Hematopoietic multipotent progenitor cell treated with erythropoietin and hydrocortisone succinate and interleukin-3 and kit ligand, for 4 days (in vitro differentiated cells): ENCODE measurements around the gene PSMB8.
"Not testable (repeated sequence)": the region's sequence is repeated elsewhere in the genome, so short reads cannot be mapped to it uniquely, and the experiment has no call there.

Experiments used
- DNase-seq: peaks from one replicate; pipeline ENCODE4 v3.0.0-alpha.2; 2015

Gene PSMB8

GRCh38 chr6:32843979-32844838 lies at the start of gene PSMB8:
Gene PSMB8, minus strand, starts transcription at chr6:32844047. Its CDS starts 51 bp downstream, at chr6:32843996.
- DNase-seq: peak; percentile 98

- peak; percentile 34 for DNase-seq
These were observed 47.0 kb upstream of the PSMB8 start for GRCh38 chr6:32890831-32891230.

- DNase-seq: no peak
These were observed 45.7 kb upstream of the PSMB8 start for GRCh38 chr6:32889533-32889932.

- DNase-seq: no peak
These were observed 44.7 kb upstream of the PSMB8 start for GRCh38 chr6:32888576-32888975.

- no peak for DNase-seq
These were observed 43.8 kb upstream of the PSMB8 start for GRCh38 chr6:32887616-32888015.

GRCh38 chr6:32886681-32887383 lies 43.0 kb upstream of the PSMB8 start:
- no peak for DNase-seq

- DNase-seq: peak; percentile 94
These were observed 41.9 kb upstream of the PSMB8 start for GRCh38 chr6:32885698-32886286.

GRCh38 chr6:32883789-32884188 lies 39.9 kb upstream of the PSMB8 start:
- no peak for DNase-seq

GRCh38 chr6:32882879-32883250 lies 39.0 kb upstream of the PSMB8 start:
- no peak for DNase-seq

- not testable (repeated sequence) for DNase-seq
These were observed 37.1 kb upstream of the PSMB8 start for GRCh38 chr6:32880962-32881361.

GRCh38 chr6:32879691-32880090 lies 35.8 kb upstream of the PSMB8 start:
- no peak for DNase-seq

GRCh38 chr6:32876603-32877002 lies 32.8 kb upstream of the PSMB8 start:
- DNase-seq: no peak

- DNase-seq: not testable (repeated sequence)
These were observed 30.1 kb upstream of the PSMB8 start for GRCh38 chr6:32873947-32874346.

- peak; percentile 92 for DNase-seq
These were observed 24.5 kb upstream of the PSMB8 start for GRCh38 chr6:32868257-32868788.

GRCh38 chr6:32867554-32868256 lies 23.9 kb upstream of the PSMB8 start:
- DNase-seq: peak; percentile 28

GRCh38 chr6:32867022-32867477 lies 23.2 kb upstream of the PSMB8 start:
- peak; percentile 43 for DNase-seq

GRCh38 chr6:32865724-32866443 lies 22.0 kb upstream of the PSMB8 start:
- no peak for DNase-seq

GRCh38 chr6:32862725-32863124 lies 18.9 kb upstream of the PSMB8 start:
- DNase-seq: no peak

- no peak for DNase-seq
These were observed 16.8 kb upstream of the PSMB8 start for GRCh38 chr6:32860674-32861073.

GRCh38 chr6:32858194-32858593 lies 14.3 kb upstream of the PSMB8 start:
- no peak for DNase-seq

GRCh38 chr6:32857156-32857891 lies 13.5 kb upstream of the PSMB8 start:
- peak; percentile 88 for DNase-seq
